H9 (cell line): ENCODE results near the gene COX6B1. TPM values are rescaled to one million over a fixed set of nuclear protein-coding genes. Genes with fewer than 3 reads are reported as not detected.
"Not testable (repeated sequence)": the region's sequence is repeated elsewhere in the genome, so short reads cannot be mapped to it uniquely, and the experiment has no call there.

Source experiments
- DNase-seq: peaks from one replicate; pipeline ENCODE4 v3.0.0-alpha.2; 2017
- H2AFZ ChIP-seq: one replicate; pipeline ENCODE4 v1.6.1; 2013; ENCODE audit warnings: mild to moderate bottlenecking, low read length, control low read depth, moderate library complexity
- H2AK5ac ChIP-seq: 2 replicates; pipeline ENCODE4 v1.6.1; 2013; ENCODE audit warnings: low read length, control low read depth, mixed read lengths; ENCODE audit not compliant: insufficient read length
- H2BK120ac ChIP-seq: one replicate; pipeline ENCODE4 v1.6.1; 2013; ENCODE audit warnings: low read depth, mild to moderate bottlenecking, low read length, control low read depth, inconsistent platforms; ENCODE audit not compliant: poor library complexity, severe bottlenecking
- H2BK12ac ChIP-seq: 2 replicates; pipeline ENCODE4 v1.6.1; 2013; ENCODE audit warnings: low read length, control low read depth, mixed read lengths, low read depth; ENCODE audit not compliant: insufficient read length
- H2BK15ac ChIP-seq: 2 replicates; pipeline ENCODE4 v1.6.1; 2013; ENCODE audit warnings: low read depth, low read length, control low read depth
- H2BK20ac ChIP-seq: one replicate; pipeline ENCODE4 v1.6.1; 2013; ENCODE audit warnings: low read depth, mild to moderate bottlenecking, low read length, control low read depth, inconsistent platforms; ENCODE audit not compliant: poor library complexity, severe bottlenecking
- H2BK5ac ChIP-seq: 2 replicates; pipeline ENCODE4 v1.6.1; 2013; ENCODE audit warnings: low read length, control low read depth, mixed read lengths; ENCODE audit not compliant: insufficient read length
- H3K14ac ChIP-seq: 2 replicates; pipeline ENCODE4 v1.6.1; 2013; ENCODE audit warnings: low read length, control low read depth; ENCODE audit not compliant: insufficient read depth
- H3K18ac ChIP-seq: 2 replicates; pipeline ENCODE4 v1.6.1; 2013; ENCODE audit warnings: low read depth, mild to moderate bottlenecking, mixed read lengths, low read length, control low read depth; ENCODE audit not compliant: insufficient read length
- H3K23ac ChIP-seq: 2 replicates; pipeline ENCODE4 v1.6.1; 2013; ENCODE audit warnings: low read length, control low read depth, mixed read lengths, low read depth; ENCODE audit not compliant: insufficient read length
- H3K23me2 ChIP-seq: 2 replicates; pipeline ENCODE4 v1.6.1; 2013; ENCODE audit warnings: low read depth, mild to moderate bottlenecking, mixed read lengths, low read length, control low read depth; ENCODE audit not compliant: insufficient read length, poor library complexity, severe bottlenecking
- H3K27ac ChIP-seq: 2 replicates; pipeline ENCODE4 v1.5.1; 2013; ENCODE audit warnings: low read length, control low read depth, mixed read lengths, low read depth; ENCODE audit not compliant: insufficient read length
- H3K27me3 ChIP-seq: 2 replicates; pipeline ENCODE4 v1.6.1; 2013; ENCODE audit warnings: low read length, control low read depth, inconsistent platforms; ENCODE audit not compliant: insufficient read depth
- H3K4ac ChIP-seq: 2 replicates; pipeline ENCODE4 v1.6.1; 2013; ENCODE audit warnings: low read depth, mild to moderate bottlenecking, control low read depth, inconsistent platforms, low read length, moderate library complexity
- H3K4me1 ChIP-seq: 2 replicates; pipeline ENCODE4 v1.6.1; 2013; ENCODE audit warnings: low read length, control low read depth, inconsistent platforms; ENCODE audit not compliant: insufficient read depth
- H3K4me2 ChIP-seq: 2 replicates; pipeline ENCODE4 v1.6.1; 2013; ENCODE audit warnings: low read length, control low read depth, mixed read lengths; ENCODE audit not compliant: insufficient read length, insufficient read depth
- H3K56ac ChIP-seq: 2 replicates; pipeline ENCODE4 v1.6.1; 2013; ENCODE audit warnings: low read depth, mild to moderate bottlenecking, mixed read lengths, low read length, control low read depth; ENCODE audit not compliant: insufficient read length
- H3K79me1 ChIP-seq: 2 replicates; pipeline ENCODE4 v1.6.1; 2013; ENCODE audit warnings: low read depth, mild to moderate bottlenecking, moderate library complexity, low read length, control low read depth, inconsistent platforms; ENCODE audit not compliant: insufficient read depth, poor library complexity, severe bottlenecking
- H3K79me2 ChIP-seq: 2 replicates; pipeline ENCODE4 v1.6.1; 2013; ENCODE audit warnings: low read length, control low read depth, inconsistent platforms; ENCODE audit not compliant: insufficient read depth
- H3K9ac ChIP-seq: 2 replicates; pipeline ENCODE4 v1.6.1; 2013; ENCODE audit warnings: low read length, control low read depth, mixed read lengths; ENCODE audit not compliant: insufficient read length; ENCODE audit errors: extremely low read depth
- H3K9me3 ChIP-seq: one replicate; pipeline ENCODE4 v1.6.1; 2013; ENCODE audit warnings: low read depth, low read length, inconsistent platforms; ENCODE audit not compliant: control insufficient read depth
- H3T11ph ChIP-seq: one replicate; pipeline ENCODE4 v1.6.1; 2013; ENCODE audit warnings: mild to moderate bottlenecking, low read length, control low read depth, inconsistent platforms
- H4K20me1 ChIP-seq: one replicate; pipeline ENCODE4 v1.6.1; 2013; ENCODE audit not compliant: control insufficient read depth, insufficient read length, insufficient read depth
- H4K5ac ChIP-seq: 2 replicates; pipeline ENCODE4 v1.6.1; 2013; ENCODE audit warnings: low read depth, mild to moderate bottlenecking, mixed read lengths, low read length, control low read depth; ENCODE audit not compliant: insufficient read length
- H4K8ac ChIP-seq: replicated peaks from 2 replicates; pipeline ENCODE4 v1.6.1; 2013; ENCODE audit warnings: low read length, control low read depth, mixed read lengths, low read depth; ENCODE audit not compliant: insufficient read length
- H4K91ac ChIP-seq: 2 replicates; pipeline ENCODE4 v1.6.1; 2013; ENCODE audit warnings: low read depth, mild to moderate bottlenecking, moderate library complexity, mixed read lengths, low read length, control low read depth; ENCODE audit not compliant: insufficient read length
- H3K27ac Mint-ChIP-seq, 3 experiments: 2 replicates in 2 of 3; 3 replicates in 1 of 3; pipeline ENCODE4 v1.8.0; 2020 to 2021; ENCODE audit warnings: mixed read lengths in 3 of 3, mild to moderate bottlenecking in 1 of 3, moderate library complexity in 1 of 3
- H3K27me3 Mint-ChIP-seq: 2 replicates; pipeline ENCODE4 v1.8.0; 2021; ENCODE audit warnings: low read depth, mild to moderate bottlenecking, moderate library complexity, mixed read lengths
- H3K36me3 Mint-ChIP-seq, 3 experiments: 2 replicates in 2 of 3; 3 replicates in 1 of 3; pipeline ENCODE4 v1.8.0; 2020 to 2021; ENCODE audit warnings: low read depth in 3 of 3, mixed read lengths in 3 of 3; ENCODE audit not compliant: insufficient read depth in 1 of 3
- H3K4me1 Mint-ChIP-seq, 2 experiments: 2 replicates each; pipeline ENCODE4 v1.8.0; 2020; ENCODE audit warnings: mixed read lengths in 2 of 2
- H3K4me3 Mint-ChIP-seq, 2 experiments: 2 replicates in 1 of 2; 3 replicates in 1 of 2; pipeline ENCODE4 v1.8.0; 2020 to 2021; ENCODE audit warnings: mild to moderate bottlenecking in 2 of 2, mixed read lengths in 2 of 2, moderate library complexity in 1 of 2
- H3K9me3 Mint-ChIP-seq, 2 experiments: 2 replicates in 1 of 2; 3 replicates in 1 of 2; pipeline ENCODE4 v1.8.0; 2020; ENCODE audit warnings: mild to moderate bottlenecking in 2 of 2, mixed read lengths in 2 of 2, moderate library complexity in 1 of 2
- CTCF ChIP-seq: fragments of 200-600 bp; sonication (generic); conservative IDR thresholded peaks from 3 replicates; pipeline ENCODE4 v1.8.0; 2021; ENCODE audit warnings: antibody characterized with exemption, mild to moderate bottlenecking
- WGBS: extraction: QIAGEN DNeasy Blood & Tissue Kit; methylation state at CpG from one replicate; pipeline ENCODE4 v1.1.7; 2013; ENCODE audit warnings: missing lambda C conversion rate, low lambda C conversion rate, mixed read lengths; ENCODE audit not compliant: insufficient read length; ENCODE audit errors: extremely low coverage; 5-methylcytosine and 5-hydroxymethylcytosine counted together
- total RNA-seq: library from RNA; stranded (reverse); gene quantifications from 2 replicates; pipeline ENCODE4 v1.2.1, GENCODE V29; 2021

The COX6B1 gene
- total RNA-seq, 1 experiment from 2014 or later, result 432 TPM

GRCh38 chr19:35650581-35650980 is 2.5 kb downstream of the COX6B1 start:
- peaks cover 14% of the 10 kb centered on the region for H3K27me3 Mint-ChIP-seq
- H3K27ac Mint-ChIP-seq, result no peak overlapping the region
- H3K9me3 ChIP-seq, result no peaks in the 10 kb centered on the region
- no CpG with 5 or more reads among the region's 9 CpGs for WGBS
- H4K91ac ChIP-seq, result no peak overlapping the region
- H3K79me2 ChIP-seq, result peaks cover 4% of the 10 kb centered on the region; the same call in 1 of the 2 replicates
- H2BK20ac ChIP-seq, result no peak overlapping the region
- no peak for TF ChIP-seq CTCF
- peaks cover 27 to 41% (median 35%) of the 10 kb centered on the region in 3 experiments for H3K36me3 Mint-ChIP-seq
- H4K20me1 ChIP-seq, result no peaks in the 10 kb centered on the region
- no peaks in the 10 kb centered on the region for H3K79me1 ChIP-seq
- H3K27me3 ChIP-seq, result no peaks in the 10 kb centered on the region; the same call in 1 of the 2 replicates
- peaks cover 7 to 10% of the 10 kb centered on the region in 2 experiments for H3K4me1 Mint-ChIP-seq
- no peak overlapping the region for H2AK5ac ChIP-seq
- H3K4me1 ChIP-seq, result no peaks in the 10 kb centered on the region
- no peak overlapping the region for H3K18ac ChIP-seq
- H4K8ac ChIP-seq, result no peak overlapping the region
- H2BK120ac ChIP-seq, result no peak overlapping the region
- no peak overlapping the region for H3K4me2 ChIP-seq
- no peak overlapping the region for H3K4ac ChIP-seq
- H3T11ph ChIP-seq, result no peak overlapping the region
- no peak overlapping the region for H4K5ac ChIP-seq
- H3K14ac ChIP-seq, result no peak overlapping the region
- no peak for DNase-seq
- no peak overlapping the region for H2BK12ac ChIP-seq
- no peak overlapping the region for H3K27ac ChIP-seq
- H3K23me2 ChIP-seq, result peaks cover 7% of the 10 kb centered on the region
- no peaks in the 10 kb centered on the region; a peak in 1 of 5 replicates for H3K9me3 Mint-ChIP-seq
- H2BK5ac ChIP-seq, result no peak overlapping the region
- no peak overlapping the region for H3K9ac ChIP-seq
- H2BK15ac ChIP-seq, result no peak overlapping the region
- no peak overlapping the region for H2AFZ ChIP-seq
- H3K56ac ChIP-seq, result no peak overlapping the region
- no peak overlapping the region for H3K23ac ChIP-seq
- H3K4me3 Mint-ChIP-seq, result 0 out of 5 replicates have a peak overlapping the region, but pooled peaks of 1 of the 2 experiments have one; percentile 2

GRCh38 chr19:35654828-35655227 is 6.7 kb downstream of the COX6B1 start:
- not testable (repeated sequence) for H2AFZ ChIP-seq

More at GRCh38 chr19:35654828-35655227, 6.7 kb downstream of the COX6B1 start:
- not testable (repeated sequence) for H3K56ac ChIP-seq, H2BK5ac ChIP-seq, H3K23me2 ChIP-seq, H3K27me3 ChIP-seq, H3K4me1 Mint-ChIP-seq, H3K14ac ChIP-seq, H2BK20ac ChIP-seq, H3K9me3 ChIP-seq, H2AK5ac ChIP-seq, H3K4me2 ChIP-seq, H2BK15ac ChIP-seq, H3K9ac ChIP-seq, H4K91ac ChIP-seq, H3T11ph ChIP-seq, H3K27me3 Mint-ChIP-seq, H4K8ac ChIP-seq, H3K79me2 ChIP-seq, DNase-seq, H2BK120ac ChIP-seq, H4K20me1 ChIP-seq, H2BK12ac ChIP-seq, H3K27ac ChIP-seq, H3K4ac ChIP-seq, H3K27ac Mint-ChIP-seq, H4K5ac ChIP-seq, H3K18ac ChIP-seq, H3K4me3 Mint-ChIP-seq, H3K79me1 ChIP-seq, H3K4me1 ChIP-seq, H3K23ac ChIP-seq, H3K9me3 Mint-ChIP-seq
- H3K36me3 Mint-ChIP-seq, result peaks cover 54 to 81% (median 76%) of the 10 kb centered on the region in 3 experiments
- WGBS, result no CpG with 5 or more reads among the region's 6 CpGs
